Keratinocyte (primary cell): ENCODE measurements around the gene FGGY. TPM values are rescaled to one million over a fixed set of nuclear protein-coding genes. Genes with fewer than 3 reads are reported as not detected.

Experiments used
- DNase-seq: peaks from one replicate; pipeline ENCODE4 v3.0.0-alpha.2; 2011; ENCODE audit warnings: low read depth, missing footprints, low spot score
- FAIRE-seq: peaks from 2 replicates; lab custom pipeline; 2011; peaks lifted over from hg19 to GRCh38; lab: Jason Lieb, UNC
- H2AFZ ChIP-seq: 2 replicates; pipeline ENCODE4 v1.6.0; 2012; ENCODE audit warnings: low read length, control low read depth, inconsistent platforms; ENCODE audit not compliant: control insufficient read depth
- H3K27ac ChIP-seq: 2 replicates; pipeline ENCODE4 v1.5.1; 2011; ENCODE audit warnings: low read length; ENCODE audit not compliant: control insufficient read depth, insufficient read depth
- H3K27me3 ChIP-seq: 3 replicates; pipeline ENCODE4 v1.6.0; 2011; ENCODE audit warnings: low read length; ENCODE audit not compliant: control insufficient read depth, insufficient read depth; ENCODE audit errors: extremely low read depth
- H3K36me3 ChIP-seq, 2 experiments: 2 replicates in 1 of 2; 3 replicates in 1 of 2; pipeline ENCODE4 v1.5.1; 2011; ENCODE audit warnings: low read length in 2 of 2, mild to moderate bottlenecking in 1 of 2; ENCODE audit not compliant: control insufficient read depth in 2 of 2, insufficient read depth in 2 of 2; ENCODE audit errors: extremely low read depth in 1 of 2
- H3K4me1 ChIP-seq: 3 replicates; pipeline ENCODE4 v1.5.1; 2011; ENCODE audit warnings: low read length; ENCODE audit not compliant: control insufficient read depth, insufficient read depth; ENCODE audit errors: extremely low read depth
- H3K4me2 ChIP-seq: 3 replicates; pipeline ENCODE4 v1.6.0; 2011; ENCODE audit warnings: low read depth, low read length; ENCODE audit not compliant: control insufficient read depth, insufficient read depth; ENCODE audit errors: extremely low read depth
- H3K4me3 ChIP-seq, 3 experiments: fragments of 200-600 bp in 1 of 3; sonication (generic) in 1 of 3; 2 replicates in 2 of 3; 3 replicates in 1 of 3; pipeline ENCODE4 v1.5.1; 2011 to 2016; ENCODE audit warnings: low read length in 3 of 3, mild to moderate bottlenecking in 3 of 3, control low read depth in 2 of 3, inconsistent platforms in 1 of 3, low read depth in 1 of 3, mixed read lengths in 1 of 3, mixed run types in 1 of 3, moderate library complexity in 1 of 3; ENCODE audit not compliant: control insufficient read depth in 2 of 3, insufficient read depth in 2 of 3; ENCODE audit errors: extremely low read depth in 1 of 3
- H3K79me2 ChIP-seq: 2 replicates; pipeline ENCODE4 v1.6.0; 2012; ENCODE audit warnings: low read length; ENCODE audit not compliant: control insufficient read depth, insufficient read depth
- H3K9ac ChIP-seq: 3 replicates; pipeline ENCODE4 v1.6.0; 2011; ENCODE audit warnings: low read length; ENCODE audit not compliant: control insufficient read depth, insufficient read depth; ENCODE audit errors: extremely low read depth
- H3K9me1 ChIP-seq: 3 replicates; pipeline ENCODE4 v1.6.0; 2011; ENCODE audit warnings: low read length; ENCODE audit not compliant: control insufficient read depth, insufficient read depth; ENCODE audit errors: extremely low read depth
- H3K9me3 ChIP-seq: 2 replicates; pipeline ENCODE4 v1.5.1; 2012; ENCODE audit warnings: low read depth, low read length; ENCODE audit not compliant: control insufficient read depth
- H4K20me1 ChIP-seq: 3 replicates; pipeline ENCODE4 v1.6.0; 2011; ENCODE audit warnings: low read length; ENCODE audit not compliant: control insufficient read depth, insufficient read depth; ENCODE audit errors: extremely low read depth
- CTCF ChIP-seq, 3 experiments: IDR thresholded peaks in 1 of 3; conservative IDR thresholded peaks in 1 of 3; optimal IDR thresholded peaks in 1 of 3; 2 replicates in 2 of 3; 3 replicates in 1 of 3; pipeline versions ENCODE3 to v1.5.1; 2011; ENCODE audit warnings: low read length in 3 of 3, mild to moderate bottlenecking in 3 of 3, moderate library complexity in 2 of 3, control low read depth in 1 of 3, inconsistent platforms in 1 of 3; ENCODE audit not compliant: insufficient read depth in 2 of 3; ENCODE audit errors: extremely low read depth in 1 of 3
- EZH2 ChIP-seq: IDR thresholded peaks from one replicate; pipeline ENCODE4 v1.6.1; 2012; ENCODE audit warnings: inconsistent platforms, mild to moderate bottlenecking, low read length, moderate library complexity
- dilution Hi-C: fragments of 300-500 bp; cut with MboI; formaldehyde crosslinking; loops from one replicate; pipeline ENCODE4 v1.7.0; 2020; ENCODE audit warnings: low sequenced_read_pairs; ENCODE audit not compliant: extremely low pct_ligation_motif_present
- polyA plus RNA-seq, 5 experiments: library from polyadenylated mRNA; depleted of rRNA in 3 of 5; stranded (reverse) in 3 of 5; stranded (forward) in 1 of 5; unstranded in 1 of 5; fragments of >200 nt; gene quantifications; 1 replicate in 1 of 5; 2 replicates in 3 of 5; 3 replicates in 1 of 5; pipeline versions ENCODE4 v1.2.1 to v1.2.3, GENCODE V29; 2011 to 2012; ENCODE audit warnings: missing spikeins in 2 of 5, low read depth in 1 of 5, low replicate concordance in 1 of 5

Gene FGGY
- polyA plus RNA-seq, 1 donor (not counting 4 experiments of a cell fraction or from before 2014, with no cell fraction given), result 16.6 TPM

DNA sequence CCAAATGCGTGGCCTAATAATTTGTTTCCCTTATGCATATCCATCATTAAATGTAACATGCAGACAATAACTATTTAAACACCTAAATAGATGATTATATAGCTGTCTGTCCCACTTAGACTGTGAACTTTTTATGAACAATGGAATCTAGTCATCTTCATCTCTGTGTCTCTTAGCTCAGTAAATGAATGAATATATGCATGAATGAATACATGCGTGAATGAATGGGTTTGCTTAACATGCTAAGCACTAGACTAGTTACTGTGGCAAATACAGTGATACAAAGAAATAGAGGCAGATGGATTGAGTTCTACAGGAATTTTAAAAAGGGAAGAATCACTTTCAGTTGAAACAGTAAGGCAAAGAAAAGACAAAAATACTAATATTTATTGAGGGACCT lies 232.0 kb downstream of the FGGY start:
- no peaks in the 10 kb centered on the region for H3K79me2 ChIP-seq
- DNase-seq (no peak), FAIRE-seq (no peak)
- no peaks in the 10 kb centered on the region for H3K27me3 ChIP-seq
- TF ChIP-seq EZH2 (no peak), CTCF (optimal IDR thresholded peaks at IDR 0.05 in 1 of 3, IDR thresholded peaks at IDR 0.05 in 1 of 3, conservative IDR thresholded peaks at IDR 0.05 in 1 of 3; ENCODE audit: extremely low read depth in 1 of 3, insufficient read depth in 2 of 3, low read length in 3 of 3) (no peak)
- no peak overlapping the region for H3K27ac ChIP-seq
- dilution Hi-C loops, result no loop called here
- no peak overlapping the region for H3K4me3 ChIP-seq
- H3K9ac ChIP-seq, result no peak overlapping the region
- no peaks in the 10 kb centered on the region for H3K4me1 ChIP-seq
- no peaks in the 10 kb centered on the region for H3K9me3 ChIP-seq
- no peaks in the 10 kb centered on the region for H3K36me3 ChIP-seq
- no peaks in the 10 kb centered on the region for H4K20me1 ChIP-seq
- no peak overlapping the region for H3K4me2 ChIP-seq
- no peak overlapping the region for H2AFZ ChIP-seq
- H3K9me1 ChIP-seq, result no peaks in the 10 kb centered on the region

DNA sequence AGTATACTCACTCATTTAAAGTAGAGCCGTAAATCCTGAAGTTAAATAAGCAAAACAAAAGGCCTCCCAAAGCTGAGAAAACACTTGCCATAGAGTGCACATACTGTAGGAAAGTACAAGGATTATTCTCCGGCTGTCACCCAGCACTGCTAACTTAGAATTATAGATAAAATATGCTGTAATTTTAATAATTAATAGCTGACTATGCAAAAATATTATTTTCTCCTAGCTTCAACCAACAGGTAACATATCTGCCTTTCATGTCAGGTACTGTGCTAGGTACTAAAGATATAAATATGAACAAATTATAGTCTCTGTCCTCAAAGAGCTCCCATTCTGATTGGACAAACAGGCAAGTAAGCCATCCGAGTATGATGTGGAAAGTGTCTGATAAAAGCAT lies 233.2 kb downstream of the FGGY start:
- Histone ChIP-seq H3K36me3 (no peaks in the 10 kb centered on the region), H3K4me2 (no peak overlapping the region), H4K20me1 (no peaks in the 10 kb centered on the region), H3K4me1 (no peaks in the 10 kb centered on the region), H3K27me3 (no peaks in the 10 kb centered on the region), H3K9ac (no peak overlapping the region), H3K27ac (no peak overlapping the region), H2AFZ (no peak overlapping the region), H3K9me1 (no peaks in the 10 kb centered on the region), H3K79me2 (no peaks in the 10 kb centered on the region), H3K9me3 (no peaks in the 10 kb centered on the region), H3K4me3 (no peak overlapping the region)
- FAIRE-seq (no peak), DNase-seq (no peak)
- TF ChIP-seq EZH2 (no peak), CTCF (optimal IDR thresholded peaks at IDR 0.05 in 1 of 3, IDR thresholded peaks at IDR 0.05 in 1 of 3, conservative IDR thresholded peaks at IDR 0.05 in 1 of 3; ENCODE audit: extremely low read depth in 1 of 3, insufficient read depth in 2 of 3, low read length in 3 of 3) (no peak)
- dilution Hi-C loops, result no loop called here
